Skin of body (tissue), 2 donors: ENCODE measurements around the gene ARHGEF1. TPM values are rescaled to one million over a fixed set of nuclear protein-coding genes. Genes with fewer than 3 reads are reported as not detected.

Experiments
- DNase-seq: peaks from one replicate; lab custom pipeline; 2025; lab: John Stamatoyannopoulos, UW
- total RNA-seq: library from RNA; depleted of rRNA; stranded (reverse); fragments of >200 nt; gene quantifications from one replicate; pipeline ENCODE4 v1.2.3, GENCODE V29; 2014

ARHGEF1 gene
- total RNA-seq, result 34.3 TPM

DNA sequence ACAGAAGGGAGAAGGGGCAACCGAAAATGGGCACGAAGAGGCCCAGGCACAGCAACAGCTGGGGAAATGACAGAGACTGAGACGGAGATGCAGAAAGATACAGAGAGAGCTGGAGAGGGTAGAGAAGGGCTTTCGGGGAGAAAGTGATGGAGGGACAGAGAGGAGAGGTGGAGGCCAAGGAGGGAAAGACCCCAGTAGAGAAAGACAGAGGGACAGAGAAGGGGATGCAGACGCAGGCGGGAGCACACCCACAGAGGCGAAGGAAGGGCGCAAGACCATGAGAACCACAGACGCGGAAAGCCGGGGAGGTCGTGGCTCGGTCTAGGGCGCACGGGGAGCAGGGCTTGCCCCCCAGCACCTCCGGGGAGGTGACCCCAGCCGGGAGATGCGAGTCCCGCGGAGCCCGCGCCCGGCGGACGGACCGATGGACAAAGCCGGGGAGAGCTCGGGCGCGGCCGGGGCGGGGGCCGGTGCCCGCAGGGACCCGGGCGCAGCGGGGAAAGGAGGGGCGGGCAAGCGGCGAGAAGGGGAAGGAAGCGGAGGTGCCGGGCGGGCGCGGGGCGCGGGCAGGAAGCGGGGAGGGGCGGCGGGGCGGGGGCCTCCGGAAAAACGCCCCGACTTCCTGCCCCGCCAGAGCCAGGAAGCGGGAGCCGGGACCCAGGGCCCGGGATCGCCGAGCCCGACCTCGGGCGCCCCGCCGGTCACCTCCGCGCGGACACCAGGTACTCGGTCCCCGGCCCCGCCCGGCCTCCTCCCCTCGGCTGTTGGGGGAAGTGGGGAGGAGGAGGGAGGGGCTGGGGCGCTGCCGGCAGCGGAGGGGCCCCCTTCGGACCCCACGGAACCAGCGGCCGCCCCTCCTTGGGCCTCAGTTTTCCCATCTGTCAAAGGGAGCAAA lies at the start of gene ARHGEF1:
TSS of gene ARHGEF1 (plus strand) at position 617 of the 895 bp plus-strand sequence. CDS start 4,899 bp downstream, outside the sequence.
- no peak for DNase-seq

- no peak for DNase-seq
Observed at GRCh38 chr19:41837981-41838708, 44.8 kb upstream of the ARHGEF1 start.

DNA sequence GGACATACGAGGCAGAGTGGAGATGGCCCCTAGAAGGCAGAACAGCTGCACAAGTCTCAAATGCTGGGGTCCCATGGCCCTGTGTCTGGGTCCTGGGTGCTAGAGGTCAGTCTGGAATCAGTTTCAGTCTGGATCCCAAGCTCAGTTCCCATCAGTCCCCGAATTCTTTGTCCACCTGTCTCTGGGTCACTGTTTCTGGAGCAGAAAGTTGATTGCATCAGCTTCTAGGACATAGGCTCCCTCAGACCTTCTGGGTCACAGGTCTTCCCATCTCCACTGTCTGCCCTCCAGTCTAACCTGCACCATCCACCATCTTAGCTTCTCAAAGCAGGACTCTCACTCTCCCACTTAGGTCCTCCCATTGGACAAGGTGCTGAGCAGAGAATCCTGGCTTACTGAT lies 43.8 kb upstream of the ARHGEF1 start:
- DNase-seq, result no peak

GRCh38 chr19:41843371-41843770 lies 39.6 kb upstream of the ARHGEF1 start:
- no peak for DNase-seq

GRCh38 chr19:41844601-41845000 lies 38.4 kb upstream of the ARHGEF1 start, which contains the start of gene LYPD4:
LYPD4 (minus strand) TSS chr19:41844683; CDS start chr19:41839285, 5,398 bp downstream.
- DNase-seq, result no peak

DNA sequence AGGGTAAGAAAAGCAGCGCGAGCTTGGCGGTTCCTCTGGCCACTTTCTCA lies 38.2 kb upstream of the ARHGEF1 start, which contains the start of gene DMRTC2:
TSS of gene DMRTC2 (plus strand) at position 42 of the 50 bp plus-strand sequence. CDS start 2,387 bp downstream, outside the sequence.
- no peak for DNase-seq

GRCh38 chr19:41845051-41845590 lies 37.9 kb upstream of the ARHGEF1 start:
- DNase-seq, result no peak

DNA sequence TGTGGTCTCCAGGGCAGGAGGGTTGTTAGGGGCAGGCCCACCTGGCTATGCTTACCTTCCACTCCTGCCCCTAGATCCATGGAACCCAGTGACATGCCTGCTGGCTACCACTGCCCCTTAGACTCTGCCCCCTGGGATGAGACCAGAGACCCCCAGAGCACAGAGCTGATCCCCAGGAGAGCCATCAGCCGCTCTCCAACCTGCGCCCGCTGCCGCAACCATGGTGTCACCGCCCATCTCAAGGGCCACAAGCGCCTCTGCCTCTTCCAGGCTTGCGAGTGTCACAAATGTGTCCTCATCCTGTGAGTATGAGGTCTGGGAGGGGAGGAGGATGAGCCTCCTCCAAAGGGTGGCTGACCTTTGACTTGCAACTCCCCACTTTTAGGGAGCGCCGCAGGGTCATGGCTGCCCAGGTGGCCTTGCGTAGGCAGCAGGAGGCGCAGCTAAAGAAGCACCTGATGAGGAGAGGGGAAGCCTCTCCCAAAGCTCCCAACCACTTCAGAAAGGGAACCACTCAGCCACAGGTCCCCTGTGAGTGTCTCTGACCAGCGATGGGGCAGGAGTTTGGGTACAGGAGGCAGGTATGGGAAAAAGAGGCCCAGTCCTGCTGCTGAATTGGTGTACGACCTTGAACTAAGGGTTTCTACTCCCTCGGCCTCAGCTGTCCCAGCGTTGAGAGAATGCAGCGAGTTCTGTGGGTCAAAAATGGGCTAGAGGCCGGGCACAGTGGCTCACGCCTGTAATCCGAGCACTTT lies 35.5 kb upstream of the ARHGEF1 start:
- no peak for DNase-seq

GRCh38 chr19:41848666-41849065 lies 34.3 kb upstream of the ARHGEF1 start:
- no peak for DNase-seq

GRCh38 chr19:41849067-41849466 lies 33.9 kb upstream of the ARHGEF1 start:
- DNase-seq, result no peak

GRCh38 chr19:41850381-41850780 lies 32.6 kb upstream of the ARHGEF1 start:
- DNase-seq, result no peak

- no peak for DNase-seq
Observed at GRCh38 chr19:41851456-41851855, 31.5 kb upstream of the ARHGEF1 start.

DNA sequence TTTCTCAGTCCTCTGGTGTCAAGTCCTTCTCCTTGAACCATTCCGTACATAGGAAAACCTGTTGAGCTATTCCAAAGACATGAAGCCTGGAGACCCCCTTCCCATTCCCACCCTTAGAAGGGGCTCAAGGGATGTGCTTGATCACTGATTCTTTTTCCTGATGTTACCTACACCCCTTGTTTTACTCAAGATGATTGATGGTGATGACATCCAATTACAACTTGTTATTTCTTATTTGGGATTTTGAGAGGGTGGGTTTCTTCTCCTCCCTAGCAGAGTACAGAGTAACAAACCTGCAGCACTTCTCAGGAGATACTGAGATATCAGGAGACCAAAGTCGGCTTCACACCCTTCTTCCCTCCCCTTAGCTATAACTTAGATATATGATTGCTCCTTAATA lies 29.6 kb upstream of the ARHGEF1 start:
- no peak for DNase-seq

- no peak for DNase-seq
Observed at GRCh38 chr19:41853768-41854167, 29.2 kb upstream of the ARHGEF1 start.

DNA sequence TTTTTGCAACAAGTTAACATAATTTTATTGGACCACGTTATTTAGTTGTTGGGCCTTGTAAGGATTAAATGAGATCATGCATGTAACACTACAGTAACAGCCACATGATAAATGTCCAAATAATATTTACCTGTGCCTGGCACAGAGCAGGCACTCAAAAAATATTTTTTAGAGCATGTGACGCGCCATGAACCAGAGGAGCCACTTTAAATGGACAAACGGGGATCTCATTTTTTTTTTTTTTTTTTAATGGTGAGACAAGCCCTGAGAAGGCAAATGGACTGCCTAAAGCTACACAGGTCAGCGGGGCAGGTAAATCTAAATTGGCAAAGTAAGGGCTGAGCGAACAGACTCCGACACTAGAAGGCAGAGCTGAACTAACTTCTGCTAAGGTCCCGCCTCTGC lies 23.8 kb upstream of the ARHGEF1 start:
- no peak for DNase-seq

DNA sequence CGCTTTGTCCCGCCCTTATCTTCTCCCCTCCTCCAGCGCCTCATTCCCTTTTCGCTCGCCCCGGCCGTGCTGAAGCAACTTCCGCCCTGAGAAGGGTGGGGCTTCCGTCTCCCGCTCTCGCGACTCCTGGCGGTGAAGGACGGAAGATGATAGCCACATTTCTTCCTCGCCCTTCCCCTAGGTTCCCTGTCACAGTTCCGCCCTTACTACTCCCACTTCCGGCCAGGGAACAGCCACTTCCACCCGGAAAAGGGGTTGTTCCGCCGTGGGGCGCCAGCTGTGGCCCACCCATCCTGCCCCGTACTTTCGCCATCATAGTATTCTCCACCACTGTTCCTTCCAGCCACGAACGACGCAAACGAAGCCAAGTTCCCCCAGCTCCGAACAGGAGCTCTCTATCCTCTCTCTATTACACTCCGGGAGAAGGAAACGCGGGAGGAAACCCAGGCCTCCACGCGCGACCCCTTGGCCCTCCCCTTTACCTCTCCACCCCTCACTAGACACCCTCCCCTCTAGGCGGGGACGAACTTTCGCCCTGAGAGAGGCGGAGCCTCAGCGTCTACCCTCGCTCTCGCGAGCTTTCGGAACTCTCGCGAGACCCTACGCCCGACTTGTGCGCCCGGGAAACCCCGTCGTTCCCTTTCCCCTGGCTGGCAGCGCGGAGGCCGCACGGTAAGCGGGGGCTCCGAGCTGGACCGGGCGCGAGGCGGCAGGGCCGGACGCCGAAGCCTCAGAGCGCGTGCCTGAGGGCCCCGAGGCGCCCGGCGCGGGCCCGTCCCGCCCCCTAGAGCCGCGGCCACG lies 23.2 kb upstream of the ARHGEF1 start, which contains the start of gene RPS19:
TSS of gene RPS19 (plus strand) at position 638 of the 801 bp plus-strand sequence. CDS start 520 bp downstream, outside the sequence.
- peak; percentile 98 for DNase-seq

GRCh38 chr19:41860419-41861115 lies 22.4 kb upstream of the ARHGEF1 start:
- DNase-seq, result no peak

- DNase-seq, result no peak
Observed at GRCh38 chr19:41861116-41861768, 21.7 kb upstream of the ARHGEF1 start.

DNA sequence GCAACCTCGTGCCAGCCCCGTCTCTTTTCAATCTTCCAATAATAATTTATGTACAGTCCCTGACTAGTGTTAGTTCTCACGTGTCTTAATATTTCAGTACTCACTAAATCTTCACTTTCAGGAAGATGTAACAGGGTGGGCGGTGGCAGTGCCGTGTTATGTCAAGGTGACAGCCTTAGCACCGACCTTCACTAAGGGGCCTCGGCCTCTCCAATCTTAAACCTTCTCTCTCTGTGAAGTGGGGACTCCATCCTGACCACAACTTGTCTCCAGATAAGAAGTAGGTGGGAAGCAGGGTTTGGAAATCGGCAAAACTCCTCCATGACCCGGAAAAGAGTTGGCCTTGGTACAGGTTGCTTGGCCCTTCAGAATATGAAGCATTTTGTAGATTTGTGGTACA lies 21.1 kb upstream of the ARHGEF1 start:
- no peak for DNase-seq
